AG10803 (cell line): ENCODE measurements around the gene AGPAT2.

ENCODE experiments used
- DNase-seq: peaks from one replicate; pipeline ENCODE4 v3.0.0; 2010; ENCODE audit warnings: low read depth
- H3K4me3 ChIP-seq: 2 replicates; pipeline ENCODE4 v1.5.1; 2011; ENCODE audit warnings: mild to moderate bottlenecking, low read length, control low read depth
- CTCF ChIP-seq: conservative IDR thresholded peaks from 2 replicates; pipeline ENCODE4 v1.5.1; 2011; ENCODE audit warnings: mild to moderate bottlenecking, low read length, control low read depth, inconsistent platforms

The AGPAT2 gene

GRCh38 chr9:136657974-136658848 is 29.0 kb downstream of the AGPAT2 start:
- no peak overlapping the region for H3K4me3 ChIP-seq
- no peak for TF ChIP-seq CTCF
- DNase-seq = no peak

- TF ChIP-seq CTCF = no peak
- no peak for DNase-seq
- H3K4me3 ChIP-seq = no peak overlapping the region
Observed at GRCh38 chr9:136656795-136657611, 30.3 kb downstream of the AGPAT2 start.

- no peak overlapping the region for H3K4me3 ChIP-seq
- no peak for DNase-seq
Observed at GRCh38 chr9:136656183-136656738, 31.0 kb downstream of the AGPAT2 start.

GRCh38 chr9:136655536-136656182 is 31.6 kb downstream of the AGPAT2 start:
- no peak for TF ChIP-seq CTCF
- no peak overlapping the region for H3K4me3 ChIP-seq

More at GRCh38 chr9:136656183-136656738, 31.0 kb downstream of the AGPAT2 start:
- TF ChIP-seq CTCF = no peak

DNA sequence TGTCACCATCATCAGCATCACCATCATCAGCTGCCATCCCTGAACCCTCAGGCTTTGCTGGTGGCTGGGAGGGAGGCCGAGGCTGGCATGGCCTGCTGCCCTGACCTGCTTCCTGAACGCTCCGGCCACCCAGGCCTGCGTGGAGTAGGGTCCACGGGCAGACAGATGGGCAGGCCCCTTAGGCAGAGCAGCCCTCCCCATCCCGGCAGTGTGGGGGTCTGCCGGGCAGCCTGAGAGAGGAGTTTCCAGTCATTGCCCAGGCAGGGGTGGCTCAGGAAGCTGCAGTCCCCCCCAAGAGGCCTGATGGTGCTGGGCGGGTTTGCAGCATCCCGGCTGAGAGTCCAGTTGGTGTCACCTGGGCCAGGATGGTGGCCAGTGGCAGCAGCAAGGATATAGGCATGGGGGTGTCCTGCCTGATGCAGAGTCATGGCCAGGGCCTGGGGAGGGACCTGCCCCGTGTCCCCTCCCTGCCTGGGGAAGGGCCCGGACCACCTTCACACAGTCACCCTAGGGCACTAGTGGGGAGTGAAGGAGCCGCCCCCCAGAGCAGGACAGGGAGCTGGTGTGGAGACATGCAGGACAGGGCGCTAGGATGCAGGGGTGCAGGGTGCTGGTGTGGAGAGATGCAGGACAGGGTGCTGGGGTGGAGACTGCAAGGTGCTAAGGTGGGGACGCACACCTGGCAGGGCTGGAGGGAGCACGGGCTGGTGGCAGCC is 32.3 kb downstream of the AGPAT2 start:
- no peak for TF ChIP-seq CTCF
- no peak overlapping the region for H3K4me3 ChIP-seq
- DNase-seq = no peak

More at GRCh38 chr9:136655536-136656182, 31.6 kb downstream of the AGPAT2 start:
- DNase-seq = no peak

- no peak for TF ChIP-seq CTCF
- no peak overlapping the region for H3K4me3 ChIP-seq
- DNase-seq = no peak
Observed at GRCh38 chr9:136653323-136654079, 33.8 kb downstream of the AGPAT2 start.
